NCI-H2196 treated with DMSO at 0.1 percent for 48 hours (cell line): ENCODE measurements around the gene HDAC9.

Experiments
- DNase-seq: peaks from one replicate; lab custom pipeline; 2025; ENCODE audit not compliant: unreplicated experiment; lab: John Stamatoyannopoulos, UW

Gene HDAC9

GRCh38 chr7:18495412-18496340 is at the start of gene HDAC9:
Gene HDAC9 (plus strand): TSS chr7:18495749. CDS start chr7:18496303, 554 bp downstream.
- peak; percentile 66 for DNase-seq

- DNase-seq, result no peak
Measured at GRCh38 chr7:18445916-18446520, 49.5 kb upstream of the HDAC9 start.

GRCh38 chr7:18450019-18450418 is 45.5 kb upstream of the HDAC9 start:
- no peak for DNase-seq

- no peak for DNase-seq
Measured at GRCh38 chr7:18455606-18456005, 39.9 kb upstream of the HDAC9 start.

- no peak for DNase-seq
Measured at GRCh38 chr7:18457832-18458231, 37.7 kb upstream of the HDAC9 start.

GRCh38 chr7:18458830-18459229 is 36.7 kb upstream of the HDAC9 start:
- no peak for DNase-seq

GRCh38 chr7:18459484-18460245 is 35.9 kb upstream of the HDAC9 start:
- DNase-seq, result no peak

GRCh38 chr7:18461785-18462467 is 33.6 kb upstream of the HDAC9 start:
- DNase-seq, result no peak

- DNase-seq, result no peak
Measured at GRCh38 chr7:18464830-18465229, 30.7 kb upstream of the HDAC9 start.

- no peak for DNase-seq
Measured at GRCh38 chr7:18467011-18467410, 28.5 kb upstream of the HDAC9 start.

GRCh38 chr7:18468795-18469194 is 26.8 kb upstream of the HDAC9 start:
- no peak for DNase-seq

- DNase-seq, result no peak
Measured at GRCh38 chr7:18469316-18469715, 26.2 kb upstream of the HDAC9 start.

- DNase-seq, result no peak
Measured at GRCh38 chr7:18471476-18472160, 23.9 kb upstream of the HDAC9 start.

- DNase-seq, result no peak
Measured at GRCh38 chr7:18472161-18472483, 23.4 kb upstream of the HDAC9 start.

GRCh38 chr7:18473119-18473518 is 22.4 kb upstream of the HDAC9 start:
- no peak for DNase-seq

GRCh38 chr7:18474944-18475343 is 20.6 kb upstream of the HDAC9 start:
- no peak for DNase-seq

- no peak for DNase-seq
Measured at GRCh38 chr7:18475488-18475887, 20.1 kb upstream of the HDAC9 start.

- no peak for DNase-seq
Measured at GRCh38 chr7:18481776-18482175, 13.8 kb upstream of the HDAC9 start.

- DNase-seq, result no peak
Measured at GRCh38 chr7:18488049-18488448, 7.5 kb upstream of the HDAC9 start.

- no peak for DNase-seq
Measured at GRCh38 chr7:18489624-18490023, 5.9 kb upstream of the HDAC9 start.

GRCh38 chr7:18491871-18492270 is 3.7 kb upstream of the HDAC9 start:
- DNase-seq, result no peak
